ENCODE measurements around the gene PLEK2.

Gene PLEK2

DNA sequence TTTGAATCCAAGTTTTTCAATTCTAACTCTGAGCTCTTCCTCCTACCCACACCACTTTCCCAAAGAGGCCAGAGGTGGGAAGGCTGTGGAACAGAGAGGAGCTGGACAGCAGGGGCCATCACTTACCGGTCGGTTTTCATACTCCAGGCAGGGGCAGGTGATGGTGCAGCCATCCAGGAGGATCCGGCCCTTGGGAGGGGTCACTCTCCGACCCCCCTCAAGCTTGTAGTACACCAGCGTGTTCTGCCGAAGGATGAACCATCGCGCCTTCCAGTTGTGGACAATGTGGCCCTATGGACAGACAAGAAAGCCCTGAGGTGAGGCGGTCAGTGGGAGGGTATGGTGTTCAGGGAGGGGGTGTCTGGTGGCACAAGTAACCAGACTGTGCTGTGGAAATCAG lies 14.4 kb downstream of the PLEK2 start:
- no peak for DNase-seq (ENCODE audit: low read depth in 2 of 2)

DNA sequence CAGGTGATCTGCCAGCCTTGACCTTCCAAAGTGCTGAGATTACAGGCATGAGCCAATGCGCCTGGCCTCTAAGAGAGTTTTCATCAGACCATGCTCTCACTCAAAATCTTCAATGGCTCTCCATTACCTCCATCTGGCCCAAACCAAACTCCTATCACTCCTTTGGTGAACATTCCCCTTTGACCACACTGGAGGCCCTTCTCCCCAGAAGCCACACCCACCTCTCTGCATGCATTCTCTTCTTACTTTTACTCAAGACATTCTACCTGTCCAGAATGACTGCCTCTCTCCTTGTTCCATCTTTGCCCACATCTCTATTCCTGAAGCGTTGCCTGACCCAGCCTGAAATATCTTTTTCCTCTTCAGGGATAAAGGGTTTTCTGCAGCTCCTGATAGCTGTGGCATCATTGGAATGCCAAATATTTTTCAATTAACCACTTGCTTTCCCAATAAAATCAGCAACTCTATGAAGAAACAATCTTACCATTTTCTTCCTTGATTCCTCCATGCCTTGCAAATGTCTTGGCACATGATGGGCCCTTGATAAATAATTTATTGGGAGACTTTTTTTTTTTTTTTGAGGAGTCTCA lies 15.5 kb downstream of the PLEK2 start:
- no peak for DNase-seq (ENCODE audit: low read depth in 2 of 2)

DNA sequence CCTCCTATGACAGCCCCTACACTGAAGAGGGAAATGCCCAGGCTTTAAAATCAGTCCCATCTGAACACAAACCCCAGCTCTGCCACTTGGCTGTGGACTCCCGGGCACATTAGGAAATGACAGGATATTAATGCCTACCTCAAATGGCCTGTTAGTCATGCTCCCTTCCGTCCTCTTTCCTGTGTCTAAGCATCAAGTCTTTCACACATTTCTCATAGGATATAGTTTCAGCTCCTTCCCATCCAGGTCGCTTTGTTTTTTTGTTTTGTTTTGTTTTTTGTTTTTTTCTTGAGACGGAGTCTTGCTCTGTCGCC lies 16.1 kb downstream of the PLEK2 start:
- DNase-seq (ENCODE audit: low read depth in 2 of 2) = no peak

DNA sequence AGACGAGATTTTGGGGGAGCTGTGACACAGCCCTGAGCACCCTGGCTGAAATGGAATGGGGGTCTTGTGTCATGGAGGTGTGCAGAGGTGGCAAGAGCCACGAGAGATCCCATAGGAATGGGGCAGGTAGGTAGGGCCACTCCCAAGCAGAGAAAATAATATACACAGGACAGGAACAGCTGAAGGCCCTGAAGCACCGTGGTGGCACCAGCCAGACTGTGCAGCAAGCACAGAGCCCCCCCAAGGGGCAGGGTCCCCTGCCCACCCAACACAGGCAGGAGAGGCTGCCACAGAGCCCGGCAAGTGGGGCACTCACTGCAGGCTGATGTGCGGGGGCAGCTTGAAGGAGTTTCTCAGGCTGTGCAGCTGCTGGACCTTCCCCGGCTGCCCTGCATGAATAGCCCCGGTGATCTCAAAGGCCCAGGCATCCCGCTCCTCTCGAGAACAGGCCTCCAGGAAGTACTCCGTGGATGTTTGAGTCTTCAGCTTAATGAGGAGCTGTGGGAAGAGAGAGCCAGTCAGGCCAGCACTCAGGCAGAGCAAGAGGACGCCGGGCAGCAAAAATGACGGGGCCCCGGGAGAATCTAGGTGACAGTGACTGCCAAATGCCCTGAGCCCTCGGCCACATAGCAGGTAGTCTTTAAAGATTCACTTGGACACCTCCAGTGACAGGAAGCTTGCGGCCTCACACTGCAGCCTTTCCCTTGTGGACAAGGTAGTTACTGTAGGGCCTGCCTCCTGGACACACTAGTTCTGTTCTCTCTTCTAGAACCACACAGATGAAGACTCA lies 16.7 kb downstream of the PLEK2 start:
- DNase-seq (ENCODE audit: low read depth in 2 of 2) = no peak

DNA sequence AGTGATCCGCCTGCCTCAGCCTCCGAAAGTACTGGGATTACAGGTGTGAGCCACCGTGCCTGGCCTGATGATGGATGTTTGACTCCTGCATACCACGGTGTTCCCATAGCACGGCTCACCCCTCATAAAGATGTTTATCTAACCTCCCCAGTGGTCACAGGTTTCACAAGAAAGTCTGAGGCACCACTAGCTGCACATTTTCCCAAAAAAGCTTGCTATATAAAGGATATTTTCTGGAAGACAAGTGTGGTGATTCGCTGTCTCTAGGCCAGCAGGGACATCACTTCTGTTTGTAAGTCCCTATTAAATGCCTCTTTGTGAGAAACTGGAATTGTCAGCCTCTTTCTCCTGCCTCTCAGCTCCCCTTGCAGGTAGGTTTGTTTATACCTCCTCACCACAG lies 18.3 kb downstream of the PLEK2 start:
- DNase-seq (ENCODE audit: low read depth in 2 of 2) = no peak

DNA sequence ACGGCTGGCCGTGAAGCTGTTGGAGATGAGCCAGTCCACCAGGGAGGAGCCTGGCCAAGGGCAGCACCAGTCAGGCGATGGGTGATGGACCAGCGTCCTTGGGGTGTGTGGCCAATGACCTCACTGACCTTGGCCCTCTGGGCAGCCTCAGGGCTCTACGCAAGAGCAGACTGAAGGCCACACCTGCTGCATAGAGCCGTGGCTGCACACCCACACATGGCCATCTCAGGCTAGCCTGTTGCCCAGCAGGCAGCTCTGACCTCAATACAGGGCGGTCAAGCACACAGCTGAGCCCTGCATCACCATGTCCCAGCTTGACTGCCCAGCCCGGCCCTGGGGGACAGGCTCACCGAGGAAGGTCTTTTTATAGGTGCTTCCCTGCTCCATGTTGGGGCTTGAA lies 19.2 kb downstream of the PLEK2 start:
- DNase-seq (ENCODE audit: low read depth in 2 of 2) = no peak

DNA sequence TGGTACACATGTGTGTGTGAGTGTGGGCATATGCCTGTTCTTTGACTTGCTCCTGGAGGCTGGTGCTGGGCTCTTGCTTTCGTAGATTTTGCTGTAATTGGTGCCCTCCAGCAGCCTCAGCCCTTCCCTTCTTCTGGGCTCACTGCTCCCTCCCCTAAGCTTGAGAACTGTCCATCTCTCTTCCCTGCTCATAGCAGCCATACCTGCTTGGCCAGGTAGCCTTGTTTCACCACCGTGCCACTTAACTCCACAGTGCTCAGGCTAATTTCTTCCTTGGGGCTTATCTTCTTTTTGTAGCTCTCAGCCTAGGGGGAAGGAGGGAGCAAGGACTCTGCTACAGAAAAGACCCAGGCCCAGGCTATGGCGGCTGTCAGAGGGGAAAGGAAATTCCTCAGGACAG lies 19.8 kb downstream of the PLEK2 start:
- DNase-seq (ENCODE audit: low read depth in 2 of 2) = no peak

DNA sequence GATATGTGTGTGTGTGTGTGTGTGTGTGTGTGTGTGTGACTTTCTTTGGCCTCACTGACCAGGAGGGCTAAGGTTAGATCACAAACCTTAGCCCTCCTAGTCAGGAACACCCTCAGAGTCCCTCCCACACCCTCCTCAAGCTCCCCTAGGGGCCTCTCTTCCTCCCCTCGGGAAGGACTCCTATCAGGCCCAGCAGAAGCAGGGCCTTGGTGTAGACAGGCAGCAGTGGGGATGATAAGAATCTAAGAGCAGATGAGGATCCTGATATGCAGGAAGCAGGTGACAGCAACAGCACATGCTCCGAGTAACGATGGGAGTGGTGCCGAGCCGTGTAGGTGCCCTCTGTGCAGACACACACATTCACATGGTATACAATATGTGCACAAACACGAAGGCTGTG lies 20.7 kb downstream of the PLEK2 start:
- no peak for DNase-seq (ENCODE audit: low read depth in 2 of 2)

DNA sequence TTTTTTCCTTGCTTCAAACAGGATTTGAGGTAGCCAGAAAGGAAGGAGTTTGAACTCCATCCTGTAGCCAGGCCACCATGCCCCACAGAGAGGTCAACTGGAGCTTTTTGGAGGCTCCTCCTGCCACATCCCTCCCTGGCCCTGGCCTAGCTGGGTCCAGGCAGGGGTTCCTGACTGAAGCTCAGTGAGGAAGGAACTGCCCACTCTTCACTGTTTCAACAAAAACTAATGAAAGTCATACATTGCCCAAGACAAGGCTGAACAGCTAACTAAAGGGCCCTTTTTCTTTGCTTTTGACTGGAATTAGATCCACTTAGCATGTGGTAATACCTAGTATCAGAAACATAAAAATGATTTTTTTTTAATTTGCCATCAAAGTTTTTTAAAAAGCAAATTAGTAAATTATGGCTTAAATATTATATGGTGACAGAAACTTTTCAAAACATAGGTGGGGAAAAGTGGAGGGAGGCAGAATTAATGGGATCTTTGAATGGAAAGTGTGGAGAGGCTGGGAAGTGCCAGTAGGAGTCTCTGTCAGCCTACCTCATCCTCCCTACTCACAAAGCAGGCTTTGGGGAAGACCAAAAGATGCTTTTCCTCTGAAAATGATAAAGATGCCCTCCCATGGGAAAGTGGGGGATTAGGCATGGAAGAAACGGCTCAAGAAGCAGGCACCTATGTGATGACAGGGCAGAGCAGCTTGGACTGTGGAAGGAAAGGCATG lies 22.0 kb downstream of the PLEK2 start:
- DNase-seq (ENCODE audit: low read depth in 2 of 2) = no peak

DNA sequence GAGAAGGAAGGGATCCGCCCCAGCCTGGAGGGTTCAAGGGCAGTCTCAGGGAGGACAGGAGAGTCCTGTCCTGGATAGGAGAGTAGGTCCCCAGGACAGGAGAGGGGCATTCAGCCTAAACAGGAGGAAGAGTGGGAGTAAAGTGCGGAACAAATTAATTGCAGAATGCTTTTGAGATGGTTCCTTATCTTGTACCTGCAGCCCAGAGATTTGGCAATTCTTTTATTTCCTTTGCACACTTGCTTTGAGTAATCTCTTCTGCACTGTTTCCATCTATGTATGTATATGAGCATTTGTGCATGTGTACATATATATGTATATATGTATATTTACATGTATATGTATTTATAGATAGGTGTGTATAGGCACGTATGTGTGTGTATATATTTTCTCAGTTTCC lies 22.7 kb downstream of the PLEK2 start:
- no peak for DNase-seq (ENCODE audit: low read depth in 2 of 2)

DNA sequence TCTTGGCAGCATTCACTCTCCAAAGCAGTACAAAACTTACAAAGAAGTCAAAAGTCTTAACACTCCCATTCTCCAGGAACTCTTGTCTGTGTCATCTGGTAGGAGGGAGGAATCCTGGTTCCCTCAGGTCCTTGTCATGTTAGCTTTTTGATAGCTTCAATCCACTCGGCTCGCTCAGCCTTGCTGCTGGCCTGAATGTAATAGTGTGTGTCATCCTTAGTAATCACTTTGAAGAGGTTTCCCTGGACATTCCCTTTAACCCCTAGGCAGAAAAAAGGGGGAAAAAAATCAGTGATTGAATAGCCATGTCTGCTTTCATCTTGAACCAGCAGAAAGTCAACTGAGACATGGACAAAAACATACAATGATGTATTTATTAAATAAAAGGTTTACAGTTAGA lies 24.8 kb downstream of the PLEK2 start:
- DNase-seq (ENCODE audit: low read depth in 2 of 2) = no peak

DNA sequence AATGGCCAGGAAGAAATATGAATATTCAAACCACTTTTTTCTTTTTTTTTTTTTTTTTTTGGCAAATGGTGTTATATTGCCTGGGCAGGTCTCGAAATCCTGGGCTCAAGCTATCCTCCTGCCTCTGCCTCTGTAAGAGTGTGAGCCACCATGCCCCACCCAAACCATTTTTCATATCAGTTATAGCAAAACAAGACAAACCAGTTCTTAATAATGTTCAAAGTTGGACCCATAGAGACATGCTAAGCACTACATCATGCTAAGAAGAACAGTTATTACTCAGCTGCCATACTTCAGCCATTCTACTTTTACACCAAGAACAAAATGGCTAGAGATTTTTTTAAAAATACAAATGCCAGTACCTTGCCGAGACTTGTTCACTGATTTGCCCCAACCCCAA lies 26.3 kb downstream of the PLEK2 start:
- no peak for DNase-seq (ENCODE audit: low read depth in 2 of 2)

DNA sequence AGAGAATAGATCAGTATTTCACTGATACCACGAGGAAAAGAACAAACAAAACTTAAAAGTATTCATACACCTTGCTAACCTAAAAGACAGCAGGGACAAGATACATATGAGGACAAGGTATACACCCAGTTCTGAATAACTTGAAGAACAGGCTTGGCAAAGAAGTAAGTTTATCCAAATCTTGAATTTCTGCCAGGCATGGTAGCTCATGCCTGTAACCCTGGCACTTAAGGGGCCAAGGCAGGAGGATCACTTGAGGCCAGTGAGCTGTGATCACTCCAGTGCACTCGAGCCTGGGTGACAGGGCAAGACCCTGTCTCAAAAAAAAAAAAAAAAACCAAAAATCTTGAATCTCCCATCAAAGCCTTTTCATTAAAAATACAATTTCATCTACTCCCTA lies 26.8 kb downstream of the PLEK2 start:
- DNase-seq (ENCODE audit: low read depth in 2 of 2) = no peak

DNA sequence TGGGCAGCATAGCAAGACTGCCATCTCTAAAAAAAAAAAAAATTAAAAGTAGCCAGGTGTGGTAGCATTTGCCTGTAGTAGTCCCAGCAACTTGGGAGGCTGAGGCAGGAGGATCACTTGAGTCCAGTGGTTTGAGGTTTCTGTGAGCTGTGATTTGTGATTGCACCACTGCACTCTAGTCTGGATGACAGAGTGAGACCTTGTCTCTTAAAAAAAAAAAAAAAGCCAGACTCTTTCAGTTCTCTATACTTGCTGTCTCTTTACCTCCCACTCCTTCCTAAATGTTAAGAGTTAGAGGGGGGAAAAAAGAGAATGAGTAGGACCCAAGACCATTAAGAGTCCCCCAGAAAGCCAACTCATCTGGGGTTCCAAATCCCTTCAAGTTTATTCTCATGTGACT lies 34.0 kb downstream of the PLEK2 start:
- DNase-seq (ENCODE audit: low read depth in 2 of 2) = no peak

DNA sequence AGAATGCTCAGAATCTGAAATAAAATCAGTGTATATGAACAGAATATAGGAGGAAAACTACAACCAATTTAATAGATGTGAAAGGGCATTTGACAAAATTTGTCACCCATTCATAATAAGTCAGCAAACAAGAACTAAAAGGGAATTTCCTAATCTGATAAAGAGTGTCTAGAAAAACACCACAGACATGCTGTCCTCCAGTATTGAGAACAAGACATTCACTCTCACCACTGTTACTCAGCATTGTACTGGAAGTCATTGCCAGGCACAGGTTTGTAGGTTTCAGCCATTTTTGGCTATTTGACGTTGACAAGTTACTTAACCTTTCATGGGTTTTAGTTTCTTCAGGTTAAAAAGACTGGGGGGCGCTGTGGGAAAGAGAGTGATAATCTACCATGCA lies 38.6 kb downstream of the PLEK2 start:
- DNase-seq (ENCODE audit: low read depth in 2 of 2) = no peak

DNA sequence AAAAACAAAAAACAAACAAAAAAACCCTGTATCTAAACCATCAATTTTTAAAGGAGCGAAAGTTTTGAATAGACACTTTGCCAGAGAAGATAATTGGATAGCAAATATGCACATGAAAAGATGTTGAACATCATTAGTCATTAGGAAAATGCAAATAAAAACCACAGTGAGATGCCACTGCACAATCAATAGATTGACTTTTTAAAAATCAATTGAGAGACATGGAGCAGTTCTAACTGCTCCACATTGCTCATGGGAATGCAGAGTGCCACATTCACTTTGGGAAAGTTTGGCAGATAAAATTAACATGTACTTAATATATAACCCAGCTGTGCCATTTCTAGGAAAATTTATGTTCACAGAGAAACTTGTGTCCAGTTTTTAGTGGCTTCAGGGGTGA lies 39.1 kb downstream of the PLEK2 start:
- no peak for DNase-seq (ENCODE audit: low read depth in 2 of 2)

DNA sequence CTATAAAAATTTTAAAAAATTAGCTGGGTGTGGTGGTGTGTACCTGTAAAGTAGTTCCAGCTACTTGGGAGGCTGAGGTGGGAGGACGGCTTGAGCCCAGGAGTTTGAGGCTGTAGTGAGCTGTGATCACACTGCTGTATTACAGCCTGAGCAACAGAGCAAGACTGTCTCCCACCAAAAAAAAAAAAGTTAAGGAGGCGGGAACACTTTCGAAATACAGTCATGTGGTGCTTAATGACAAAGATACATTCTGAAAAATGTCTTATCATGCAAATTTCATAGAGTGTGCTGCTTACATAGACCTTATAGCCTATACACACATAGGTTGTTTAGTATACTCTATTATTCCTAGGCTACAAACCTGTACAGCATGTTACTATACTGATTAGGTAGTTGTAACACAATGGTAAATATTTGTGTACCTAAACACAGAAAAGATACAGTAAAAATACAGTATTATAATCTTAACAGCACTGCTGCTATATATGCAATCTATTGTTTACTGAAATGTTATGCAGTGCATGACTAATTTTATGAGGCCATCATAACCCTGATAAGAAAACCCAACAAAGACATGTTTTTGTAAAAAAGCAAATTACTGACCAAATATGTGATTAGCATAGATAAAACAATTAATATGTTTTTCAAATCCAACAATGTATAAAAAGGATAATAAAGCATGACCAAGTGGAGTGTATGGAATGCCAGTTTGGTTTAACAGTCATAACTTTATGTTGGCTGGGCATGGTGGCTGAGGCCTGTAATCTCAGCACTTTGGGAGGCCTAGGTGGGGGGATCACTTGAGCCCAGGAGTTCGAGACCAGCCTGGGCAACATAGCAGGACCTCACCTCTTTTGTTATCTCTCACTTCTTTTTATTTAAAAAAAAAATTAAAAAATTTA lies 40.5 kb downstream of the PLEK2 start:
- DNase-seq (ENCODE audit: low read depth in 2 of 2) = no peak

DNA sequence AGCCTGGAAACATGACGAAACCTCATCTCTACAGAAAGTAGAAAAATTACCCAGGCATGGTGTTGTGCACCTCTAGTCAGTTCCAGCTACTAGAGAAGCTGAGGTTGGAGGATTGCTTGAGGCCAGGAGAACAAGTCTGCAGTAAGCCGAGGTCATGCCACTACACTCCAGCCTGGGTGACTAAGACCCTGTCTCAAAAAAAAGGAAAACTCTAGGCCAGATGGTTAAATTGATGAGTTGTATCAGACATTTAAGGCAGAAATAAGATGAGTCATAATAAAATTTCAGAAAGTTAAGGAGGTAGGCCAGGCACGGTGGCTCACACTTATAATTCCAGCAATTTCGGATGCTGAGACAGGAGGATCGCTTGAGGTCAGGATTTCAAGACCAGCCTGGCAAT lies 41.1 kb downstream of the PLEK2 start:
- no peak for DNase-seq (ENCODE audit: low read depth in 2 of 2)

DNA sequence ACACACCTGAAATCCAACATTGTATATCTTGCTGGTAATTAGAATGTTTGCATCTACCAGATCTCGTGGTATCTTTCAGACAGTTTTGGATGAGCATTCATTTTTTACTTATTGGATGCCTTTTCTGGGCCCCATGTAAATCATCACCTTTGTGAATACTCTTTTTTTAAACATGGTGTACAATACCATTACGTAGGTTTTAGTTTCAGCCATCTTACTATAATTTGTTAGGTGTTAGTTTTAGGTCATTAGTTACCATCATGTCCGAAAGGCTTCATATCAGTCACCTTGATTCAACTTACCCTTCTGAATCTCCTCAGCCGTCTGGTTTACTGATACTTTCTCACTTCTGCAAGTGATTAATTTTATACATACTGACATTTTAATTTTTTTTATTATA lies 46.5 kb downstream of the PLEK2 start:
- no peak for DNase-seq (ENCODE audit: low read depth in 2 of 2)

DNA sequence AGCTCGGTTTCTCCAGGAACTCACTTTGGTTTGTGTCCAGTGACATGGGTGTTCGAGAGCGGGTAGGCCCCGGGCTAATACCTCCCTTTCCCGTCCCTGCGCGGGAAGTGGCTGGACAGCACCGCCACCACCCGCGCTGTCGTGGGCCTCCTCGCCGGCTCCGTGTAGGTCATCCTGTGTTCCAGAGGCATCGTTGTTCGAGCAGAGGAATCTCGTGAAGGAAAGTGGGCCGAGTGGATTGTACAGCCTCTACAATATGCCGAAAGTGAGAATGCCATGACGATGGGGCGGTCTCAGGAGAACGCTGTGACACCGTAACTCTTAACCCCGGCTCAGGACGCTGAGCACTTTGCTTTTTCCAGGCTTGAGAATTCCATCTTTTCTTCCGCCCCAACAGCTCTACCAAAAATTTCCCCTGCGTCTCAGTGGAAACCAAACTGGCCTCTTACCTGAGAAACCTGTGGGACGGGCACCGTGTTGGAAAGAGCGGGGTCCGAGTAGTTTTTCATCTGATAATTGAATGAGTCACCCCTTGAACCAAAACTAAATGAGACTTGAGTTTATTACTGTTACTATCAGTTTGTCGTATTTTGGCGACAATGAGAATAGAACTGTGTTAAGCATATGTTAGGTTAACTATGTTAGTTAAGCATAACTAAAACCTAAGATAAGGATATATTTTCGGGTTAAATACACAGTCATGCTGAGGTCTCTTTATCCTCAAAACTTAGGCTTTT lies 51.3 kb downstream of the PLEK2 start:
- DNase-seq (ENCODE audit: low read depth in 2 of 2) = peak in 1 of 2 experiments; percentile 22

DNA sequence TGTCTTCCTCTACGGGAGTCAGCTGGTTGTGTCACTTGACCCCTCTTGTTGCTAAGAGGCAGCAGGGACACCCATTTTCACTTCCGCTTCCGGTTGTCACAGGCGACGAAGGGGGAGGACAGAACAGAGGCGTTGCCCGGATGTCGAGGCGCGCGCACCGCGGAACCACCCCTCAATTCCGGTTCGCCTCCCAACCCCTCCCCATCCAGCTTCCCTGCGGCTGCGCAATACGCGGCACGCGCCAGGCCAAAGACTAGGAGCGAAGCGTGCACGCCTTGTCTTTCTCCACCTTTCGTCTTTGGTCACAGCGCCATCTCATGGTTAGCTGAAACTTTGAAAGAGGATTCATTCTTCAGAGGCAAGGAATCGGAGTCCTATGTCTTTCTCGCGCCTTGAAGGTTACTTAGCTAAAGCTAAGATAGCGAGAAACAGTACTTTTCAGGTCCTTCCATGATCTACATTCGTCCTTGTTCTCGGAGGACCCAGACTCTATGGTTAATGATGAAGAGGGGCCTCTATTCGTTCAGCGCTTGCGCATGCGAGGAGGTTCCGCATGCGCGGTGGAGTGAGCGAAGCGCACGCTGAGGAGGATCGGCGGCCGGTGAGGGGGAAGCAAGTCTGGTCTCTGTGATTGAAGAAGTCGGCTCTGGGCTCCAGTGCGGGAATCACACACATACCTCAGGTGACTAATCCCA lies 52.0 kb downstream of the PLEK2 start, which contains the start of the genes ATP6V1D and EIF2S1:
Gene ATP6V1D (minus strand): TSS at position 30 of the 695 bp plus-strand sequence. CDS start 106 bp downstream, outside the sequence.
Gene EIF2S1 (plus strand): TSS at position 554 of the 695 bp plus-strand sequence. CDS start 4,440 bp downstream, outside the sequence.
- peak; percentile 97 to 99 for DNase-seq (ENCODE audit: low read depth in 2 of 2)

All from stimulated activated CD4-positive, alpha-beta T cell treated with anti-CD3 and anti-CD28 coated beads, Interleukin-12 subunit alpha, Interleukin-12 subunit beta, amount 100 ng/mL, for 24 hours (primary cell).